Measurements from ENCODE around the gene CRABP1. TPM values are rescaled to one million over a fixed set of nuclear protein-coding genes. Genes with fewer than 3 reads are reported as not detected.

CRABP1 gene
- total RNA-seq, 1 donor: not detected

DNA sequence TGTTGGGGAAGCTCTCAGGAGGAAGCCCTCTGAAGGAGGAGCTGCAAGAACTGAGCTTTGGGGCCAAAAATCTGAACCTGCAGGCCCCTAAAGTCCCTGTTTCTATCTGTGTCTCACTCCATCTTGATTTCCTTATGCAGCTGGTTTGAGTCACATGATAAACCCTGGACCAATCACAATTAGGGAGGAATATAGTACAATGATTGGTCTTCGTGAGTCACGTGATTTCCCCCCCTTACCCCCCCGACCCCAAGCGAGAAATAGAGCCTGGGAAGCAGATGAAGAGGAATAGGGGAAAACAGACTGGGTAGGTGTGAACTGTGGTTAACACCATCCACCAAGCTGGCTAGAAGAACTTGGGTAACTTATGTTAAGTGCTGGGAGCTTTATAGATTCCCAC is 12.9 kb downstream of the CRABP1 start:
- no peak overlapping the region for H3K4me3 ChIP-seq (ENCODE audit: low read depth, low read length)
- TF ChIP-seq CTCF (IDR thresholded peaks at IDR 0.05; ENCODE audit: insufficient read depth, low read depth, low read length): no peak
- no peak for DNase-seq (ENCODE audit: low read depth)

- no peak overlapping the region for H3K4me3 ChIP-seq (ENCODE audit: low read depth, low read length)
- no peak for DNase-seq (ENCODE audit: low read depth)
- no peak for TF ChIP-seq CTCF (IDR thresholded peaks at IDR 0.05; ENCODE audit: insufficient read depth, low read depth, low read length)
These were observed 15.0 kb downstream of the CRABP1 start for GRCh38 chr15:78355177-78355576.

DNA sequence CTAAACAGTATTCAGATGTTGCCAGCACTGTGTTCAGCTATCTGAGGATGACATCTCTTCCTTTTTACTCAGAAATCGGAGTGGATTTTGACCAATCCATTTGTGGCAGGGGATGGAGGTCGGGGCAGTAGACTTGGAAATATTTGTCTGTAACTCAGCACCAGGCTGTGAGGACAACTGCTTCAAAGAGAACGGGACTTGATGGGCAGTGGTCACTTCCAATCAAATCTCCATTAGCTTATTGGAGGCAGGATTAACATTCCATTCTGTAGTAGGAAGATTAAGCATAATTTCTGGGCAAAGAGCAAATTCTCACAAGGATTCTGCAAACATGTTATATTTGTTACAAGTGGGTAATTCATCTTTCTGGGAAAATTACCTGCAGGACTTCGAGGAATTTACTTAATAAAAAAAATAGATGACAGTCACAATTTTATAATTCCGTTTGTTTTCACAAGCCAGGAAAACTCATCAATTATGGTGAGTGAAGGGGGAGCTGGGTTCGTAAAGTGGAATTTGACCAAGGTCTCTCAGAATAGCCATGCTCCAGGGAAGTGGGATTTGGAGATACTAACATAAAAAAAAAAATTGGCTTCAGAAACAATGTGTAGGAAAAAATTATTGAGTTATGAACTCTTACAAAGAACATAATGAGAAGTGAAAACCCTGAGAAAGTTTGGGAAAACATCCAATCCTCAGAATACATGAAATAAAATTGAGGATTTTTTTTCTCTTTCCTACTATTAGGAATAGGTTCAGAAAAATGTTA is 18.1 kb downstream of the CRABP1 start:
- no peak for DNase-seq (ENCODE audit: low read depth)
- TF ChIP-seq CTCF (IDR thresholded peaks at IDR 0.05; ENCODE audit: insufficient read depth, low read depth, low read length): no peak
- H3K4me3 ChIP-seq (ENCODE audit: low read depth, low read length): no peak overlapping the region

DNA sequence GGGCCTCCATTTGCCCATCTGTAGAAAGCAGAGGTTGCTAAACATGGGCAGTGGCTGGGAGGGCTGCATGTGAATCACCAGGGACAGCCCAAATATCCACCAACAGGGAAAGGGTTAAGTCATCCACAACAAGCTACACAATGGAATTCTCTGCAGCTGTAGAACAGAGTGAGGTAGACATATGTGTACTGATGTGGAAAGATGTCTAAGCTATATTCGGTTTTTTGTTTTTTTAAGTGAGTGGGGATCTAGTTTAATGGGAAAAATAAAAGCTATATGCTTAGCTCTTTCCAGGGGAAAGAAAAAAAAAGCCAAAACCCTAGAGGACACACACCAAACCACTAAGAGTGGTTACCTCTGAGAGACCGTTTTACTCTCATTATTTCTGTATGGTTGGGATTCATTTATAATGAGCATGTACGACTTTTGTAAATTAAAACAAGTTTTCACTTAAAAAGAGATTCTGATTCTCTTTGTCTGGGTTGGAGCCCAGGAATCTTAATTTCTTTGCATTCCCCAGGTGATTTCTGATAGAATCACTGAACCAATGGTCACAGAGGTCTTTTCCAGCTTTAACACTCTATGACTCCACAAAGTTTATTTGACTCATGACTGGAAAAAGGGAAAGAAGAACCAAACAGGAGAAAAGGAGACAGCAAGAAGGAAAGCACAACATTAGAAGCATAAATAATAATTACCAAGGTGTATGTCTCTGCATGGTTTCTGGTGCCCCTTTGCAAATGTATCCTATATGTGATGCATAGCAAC is 19.1 kb downstream of the CRABP1 start:
- no peak for DNase-seq (ENCODE audit: low read depth)
- no peak overlapping the region for H3K4me3 ChIP-seq (ENCODE audit: low read depth, low read length)
- no peak for TF ChIP-seq CTCF (IDR thresholded peaks at IDR 0.05; ENCODE audit: insufficient read depth, low read depth, low read length)

DNA sequence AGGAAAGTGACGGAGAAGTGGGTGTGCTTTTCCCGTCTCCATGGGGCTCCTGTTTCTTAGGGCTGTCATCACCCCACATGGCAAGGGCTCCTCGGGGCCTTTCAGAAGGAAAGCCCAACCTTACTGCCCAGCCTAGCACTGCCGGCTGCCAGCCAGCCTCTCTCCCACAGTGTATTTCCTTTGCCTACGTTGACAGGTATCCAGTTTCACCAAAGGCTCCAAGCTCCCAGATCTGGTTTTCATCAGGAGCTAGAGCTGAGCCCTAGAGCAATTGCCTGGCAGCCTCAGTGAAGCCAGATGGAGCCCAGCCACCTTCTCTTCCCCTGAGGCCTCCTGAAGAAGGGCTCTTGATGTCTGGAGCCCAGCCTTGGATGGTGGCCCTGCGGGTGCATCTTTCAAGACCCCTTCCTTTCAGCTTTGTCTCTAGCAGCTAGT is 20.2 kb downstream of the CRABP1 start:
- DNase-seq (ENCODE audit: low read depth): no peak
- H3K4me3 ChIP-seq (ENCODE audit: low read depth, low read length): no peak overlapping the region
- TF ChIP-seq CTCF (IDR thresholded peaks at IDR 0.05; ENCODE audit: insufficient read depth, low read depth, low read length): no peak

DNA sequence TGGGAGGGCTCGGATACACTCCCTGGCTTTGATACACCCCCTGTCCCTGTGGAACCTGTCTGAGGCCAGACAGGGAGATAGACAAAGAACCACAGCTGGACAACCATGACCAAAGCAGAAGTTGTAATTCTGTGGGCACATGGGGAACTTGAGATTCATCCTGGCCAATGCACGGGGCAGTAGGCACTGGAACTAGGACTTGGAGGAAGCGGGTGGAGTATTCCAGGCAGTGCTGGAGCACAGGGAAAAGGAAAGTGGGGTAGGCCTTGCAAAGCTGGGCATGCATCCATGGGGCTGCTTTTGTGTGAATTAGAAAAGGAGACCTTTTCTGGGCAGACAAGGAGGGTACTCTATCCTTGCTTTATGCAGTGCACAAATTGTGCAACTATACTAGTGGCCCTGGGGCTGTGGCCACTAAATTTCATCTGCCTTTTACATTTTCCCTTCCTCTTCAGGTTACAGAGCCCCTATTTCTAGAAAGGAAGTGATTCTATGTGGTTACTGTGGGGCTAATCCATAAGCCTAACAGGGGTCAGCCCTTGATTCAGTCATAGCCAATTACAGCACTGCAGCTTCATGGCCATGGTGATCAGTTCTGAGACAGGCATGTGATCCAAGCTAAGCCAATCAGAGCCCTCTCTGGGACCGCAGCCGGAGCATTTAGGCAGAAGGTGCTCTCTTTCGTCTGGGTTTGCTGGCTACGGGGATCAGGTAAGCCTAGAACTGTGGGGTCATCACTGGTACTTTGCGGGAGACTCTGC is 21.0 kb downstream of the CRABP1 start:
- no peak overlapping the region for H3K4me3 ChIP-seq (ENCODE audit: low read depth, low read length)
- no peak for TF ChIP-seq CTCF (IDR thresholded peaks at IDR 0.05; ENCODE audit: insufficient read depth, low read depth, low read length)
- DNase-seq (ENCODE audit: low read depth): no peak

All from fibroblast of villous mesenchyme (primary cell).